GM12878 (cell line): ENCODE results near the gene CD68. TPM values are rescaled to one million over a fixed set of nuclear protein-coding genes. Genes with fewer than 3 reads are reported as not detected.

ENCODE experiments used
- ATF7 ChIP-seq: fragments of 450-650 bp; IDR thresholded peaks from 2 replicates; pipeline ENCODE4 v1.6.1; 2016; ENCODE audit warnings: low read depth, mild to moderate bottlenecking
- BCL3 ChIP-seq: IDR thresholded peaks from 2 replicates; pipeline ENCODE4 v1.6.1; 2011; ENCODE audit warnings: borderline replicate concordance, low read depth, mild to moderate bottlenecking, moderate library complexity, low read length; ENCODE audit not compliant: insufficient read depth, poor library complexity, severe bottlenecking
- BHLHE40 ChIP-seq, 2 experiments: fragments of 450-650 bp in 1 of 2; IDR thresholded peaks; 2 replicates each; pipeline ENCODE4 v1.6.1; 2011 to 2017; ENCODE audit warnings: low read depth in 2 of 2, borderline replicate concordance in 1 of 2, improper control_type of control experiment in 1 of 2, low read length in 1 of 2, mild to moderate bottlenecking in 1 of 2
- CEBPZ ChIP-seq: fragments of 150-350 bp; IDR thresholded peaks from 2 replicates; pipeline ENCODE4 v1.6.1; 2016; ENCODE audit warnings: low read depth, low read length
- CREM ChIP-seq: IDR thresholded peaks from 2 replicates; pipeline ENCODE4 v1.6.1; 2014; ENCODE audit warnings: antibody characterized with exemption, low read depth
- E2F4 ChIP-seq: IDR thresholded peaks from 2 replicates; pipeline ENCODE4 v1.6.1; 2012; ENCODE audit warnings: low read depth, low read length, improper control_type of control experiment
- ESRRA ChIP-seq: IDR thresholded peaks from 2 replicates; pipeline ENCODE4 v1.6.1; 2012; ENCODE audit warnings: mild to moderate bottlenecking, low read length, improper control_type of control experiment
- HDAC6 ChIP-seq: fragments of 200-600 bp; sonication (generic); IDR thresholded peaks from one replicate; pipeline ENCODE4 v1.8.0; 2017; ENCODE audit warnings: antibody characterized with exemption; ENCODE audit not compliant: unreplicated experiment
- IKZF2 ChIP-seq, 2 experiments: fragments of 450-650 bp; IDR thresholded peaks; 2 replicates each; pipeline ENCODE4 v1.6.1; 2017; ENCODE audit warnings: mild to moderate bottlenecking in 2 of 2, moderate library complexity in 2 of 2
- JUNB ChIP-seq: IDR thresholded peaks from 2 replicates; pipeline ENCODE4 v1.6.1; 2016; ENCODE audit warnings: antibody characterized with exemption, mild to moderate bottlenecking
- NFYA ChIP-seq: IDR thresholded peaks from 2 replicates; pipeline ENCODE4 v1.6.1; 2011; ENCODE audit warnings: low read depth, mild to moderate bottlenecking, low read length, improper control_type of control experiment, borderline replicate concordance
- NRF1 ChIP-seq: conservative IDR thresholded peaks from 2 replicates; pipeline ENCODE4 v1.6.1; 2011; ENCODE audit warnings: mild to moderate bottlenecking, low read depth, low read length, improper control_type of control experiment
- PRDM15 ChIP-seq: fragments of 450-650 bp; formaldehyde crosslinking; IDR thresholded peaks from 2 replicates; pipeline ENCODE4 v1.4.0; 2020; ENCODE audit warnings: mild to moderate bottlenecking, moderate library complexity
- STAT3 ChIP-seq: IDR thresholded peaks from 2 replicates; pipeline ENCODE4 v1.6.1; 2011; ENCODE audit warnings: low read depth, low read length, improper control_type of control experiment
- TBL1XR1 ChIP-seq: IDR thresholded peaks from 2 replicates; pipeline ENCODE4 v1.6.1; 2012; ENCODE audit warnings: low read depth, low read length, improper control_type of control experiment
- YBX1 ChIP-seq: fragments of 450-650 bp; IDR thresholded peaks from 2 replicates; pipeline ENCODE4 v1.6.1; 2016; ENCODE audit warnings: antibody characterized with exemption
- ZNF622 ChIP-seq: fragments of 450-650 bp; IDR thresholded peaks from 2 replicates; pipeline ENCODE4 v1.6.1; 2017; ENCODE audit warnings: mild to moderate bottlenecking, inconsistent platforms
- ZZZ3 ChIP-seq: IDR thresholded peaks from 2 replicates; pipeline ENCODE4 v1.6.1; 2011; ENCODE audit warnings: low read depth; ENCODE audit not compliant: control insufficient read depth, insufficient read length
- polyA plus RNA-seq, 11 experiments: library from polyadenylated mRNA; depleted of rRNA in 4 of 11; unstranded in 6 of 11; stranded (reverse) in 5 of 11; fragments of >200 nt; fragmentation: Nextera tagmentation in 4 of 11; fragmentation: Illumina TruSeq in 1 of 11; extraction: Ambion mirVana in 4 of 11; extraction: Trizol in 1 of 11; gene quantifications; 1 replicate in 1 of 11; 2 replicates in 10 of 11; pipeline versions ENCODE4 v1.2.1 to v1.2.3, GENCODE V29; 2011 to 2016; ENCODE audit warnings: inconsistent platforms in 2 of 11, missing spikeins in 2 of 11, low read depth in 1 of 11
- total RNA-seq, 4 experiments: library from RNA; depleted of rRNA in 3 of 4; stranded (reverse); fragments of >200 nt in 3 of 4; fragmentation: Illumina TruSeq in 1 of 4; extraction: Trizol in 1 of 4; gene quantifications; 2 replicates each; pipeline versions ENCODE4 v1.2.1 to v1.2.3, GENCODE V29; 2013 to 2021
- TF ChIP-seq, protein P1 (sequence below): IDR thresholded peaks from 2 replicates; pipeline ENCODE4 v1.6.1; 2012; ENCODE audit warnings: low read depth, low read length, improper control_type of control experiment

CD68 gene
- total and polyA plus RNA-seq, 10 of the 15 experiments (the other 5 are each of a cell fraction or from before 2014, with no cell fraction given): 2.6 to 6.9 (median 3.8) TPM

DNA sequence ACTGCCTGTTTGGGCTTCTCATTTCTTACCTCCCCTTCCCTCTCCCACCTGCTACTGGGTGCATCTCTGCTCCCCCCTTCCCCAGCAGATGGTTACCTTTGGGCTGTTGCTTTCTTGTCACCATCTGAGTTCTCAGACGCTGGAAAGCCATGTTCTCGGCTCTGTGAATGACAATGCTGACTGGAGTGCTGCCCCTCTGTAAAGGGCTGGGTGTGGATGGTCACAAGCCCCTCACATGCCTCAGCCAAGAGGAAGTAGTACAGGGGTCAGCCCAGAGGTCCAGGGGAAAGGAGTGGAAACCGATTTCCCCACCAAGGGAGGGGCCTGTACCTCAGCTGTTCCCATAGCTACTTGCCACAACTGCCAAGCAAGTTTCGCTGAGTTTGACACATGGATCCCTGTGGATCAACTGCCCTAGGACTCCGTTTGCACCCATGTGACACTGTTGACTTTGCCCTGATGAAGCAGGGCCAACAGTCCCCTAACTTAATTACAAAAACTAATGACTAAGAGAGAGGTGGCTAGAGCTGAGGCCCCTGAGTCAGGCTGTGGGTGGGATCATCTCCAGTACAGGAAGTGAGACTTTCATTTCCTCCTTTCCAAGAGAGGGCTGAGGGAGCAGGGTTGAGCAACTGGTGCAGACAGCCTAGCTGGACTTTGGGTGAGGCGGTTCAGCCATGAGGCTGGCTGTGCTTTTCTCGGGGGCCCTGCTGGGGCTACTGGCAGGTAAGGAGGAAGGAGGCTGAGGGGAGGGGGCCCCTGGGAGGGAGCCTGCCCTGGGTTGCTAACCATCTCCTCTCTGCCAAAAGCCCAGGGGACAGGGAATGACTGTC, at the start of gene CD68 (continued):
- TF ChIP-seq, protein P1, sequence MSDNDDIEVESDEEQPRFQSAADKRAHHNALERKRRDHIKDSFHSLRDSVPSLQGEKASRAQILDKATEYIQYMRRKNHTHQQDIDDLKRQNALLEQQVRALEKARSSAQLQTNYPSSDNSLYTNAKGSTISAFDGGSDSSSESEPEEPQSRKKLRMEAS: no peak
- TF ChIP-seq CREM: no peak
- TF ChIP-seq ZNF622: no peak
- peak; percentile 90 for TF ChIP-seq BCL3
- TF ChIP-seq CEBPZ: no peak
- 0 out of 2 replicates have a peak, but pooled peaks have one; percentile 6 for TF ChIP-seq TBL1XR1
- TF ChIP-seq IKZF2 (IDR thresholded peaks at IDR 0.05): peak; percentile 68 to 76; a peak in 3 of 4 replicates
- TF ChIP-seq STAT3: no peak
- no peak; the same call in 1 of the 2 replicates for TF ChIP-seq JUNB
- no peak for TF ChIP-seq E2F4
- no peak for TF ChIP-seq NFYA
- TF ChIP-seq NRF1: no peak
- peak; percentile 74; the same call in 1 of the 2 replicates for TF ChIP-seq ESRRA
- TF ChIP-seq ATF7: peak; percentile 41; the same call in 1 of the 2 replicates
- no peak; a peak in 2 of 4 replicates for TF ChIP-seq BHLHE40 (IDR thresholded peaks at IDR 0.05; ENCODE audit: borderline replicate concordance in 1 of 2, low read depth in 2 of 2, low read length in 1 of 2)
- no peak; the same call in 1 of the 2 replicates for TF ChIP-seq PRDM15 (CRISPR knock-in tag)
- TF ChIP-seq YBX1: no peak
- TF ChIP-seq HDAC6: peak; percentile 5
- no peak for TF ChIP-seq ZZZ3
